D721Med (cell line): ENCODE data around the gene PLEKHA6.
A peak's percentile ranks its signal among the peaks of the same experiment; 100 is the strongest.

ENCODE experiments used
- DNase-seq: peaks from one replicate; pipeline ENCODE4 v3.0.0; 2011; ENCODE audit warnings: low spot score; ENCODE audit not compliant: insufficient read length
- FAIRE-seq: peaks from 2 replicates; lab custom pipeline; 2011; peaks lifted over from hg19 to GRCh38; lab: Jason Lieb, UNC
- TF ChIP-seq, protein P1 (sequence below): IDR thresholded peaks from 2 replicates; pipeline ENCODE4 v1.5.1; 2012; ENCODE audit warnings: mild to moderate bottlenecking, control low read depth; ENCODE audit not compliant: insufficient read depth; ENCODE audit errors: missing control alignments

Gene PLEKHA6

DNA sequence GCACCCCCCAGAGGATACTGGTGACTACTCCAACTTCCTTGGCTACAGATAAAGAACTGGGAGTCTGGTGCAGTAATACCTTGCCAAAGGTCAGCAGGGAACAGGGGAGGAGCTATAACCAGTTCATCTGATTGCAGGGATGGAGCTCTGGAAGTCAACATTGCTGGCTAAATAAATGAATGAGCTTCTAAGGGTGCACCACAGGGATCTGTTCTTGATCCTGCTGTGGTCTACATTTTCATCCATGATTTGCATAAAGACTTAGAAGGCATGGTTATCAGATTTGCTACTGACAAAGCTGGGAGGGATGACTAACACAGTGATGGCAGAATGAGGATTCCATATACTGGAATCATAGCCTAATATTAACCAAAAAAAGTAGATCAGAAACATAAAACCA, 18.3 kb downstream of the PLEKHA6 start:
- DNase-seq: no peak

DNA sequence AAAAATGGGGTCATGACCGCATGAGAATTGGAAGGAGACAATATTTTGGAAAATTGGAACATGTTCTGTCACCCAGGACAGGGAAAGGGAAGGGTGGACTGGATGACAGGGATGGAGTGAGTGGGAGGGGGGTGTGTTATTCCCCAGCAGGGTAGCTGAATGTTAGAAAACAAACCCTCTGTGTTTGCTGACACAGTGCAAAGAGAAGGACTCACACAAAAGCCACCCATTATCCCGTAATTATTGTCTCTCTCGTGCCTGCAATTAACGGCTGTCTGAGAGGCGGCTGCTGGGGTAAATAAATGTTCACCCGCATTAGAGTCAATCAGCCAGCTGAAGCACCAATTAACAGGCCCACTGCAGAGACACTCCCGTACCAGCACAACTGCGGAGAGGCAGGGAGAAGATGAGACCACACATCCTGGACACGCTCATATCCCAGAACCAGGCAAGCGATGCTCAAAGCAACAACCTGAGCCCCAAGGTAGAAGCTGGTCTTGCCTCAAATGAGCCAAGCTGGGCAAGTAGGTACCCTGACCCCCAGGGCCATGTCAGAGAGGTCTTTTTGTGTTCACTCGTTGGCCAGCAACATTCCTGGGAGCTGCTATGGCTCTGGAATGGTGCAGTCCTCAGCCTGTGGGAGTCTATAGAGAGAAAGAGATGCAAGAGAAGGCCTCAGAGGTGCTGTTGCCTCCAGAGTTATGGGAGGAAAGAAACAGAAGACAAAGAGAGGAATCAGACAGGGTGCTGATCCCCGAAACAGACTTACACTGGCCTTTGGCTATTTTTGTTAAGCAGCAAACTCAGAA, 19.4 kb downstream of the PLEKHA6 start:
- peak; percentile 89 for DNase-seq
- peak; percentile 55 for FAIRE-seq
- TF ChIP-seq, protein P1, sequence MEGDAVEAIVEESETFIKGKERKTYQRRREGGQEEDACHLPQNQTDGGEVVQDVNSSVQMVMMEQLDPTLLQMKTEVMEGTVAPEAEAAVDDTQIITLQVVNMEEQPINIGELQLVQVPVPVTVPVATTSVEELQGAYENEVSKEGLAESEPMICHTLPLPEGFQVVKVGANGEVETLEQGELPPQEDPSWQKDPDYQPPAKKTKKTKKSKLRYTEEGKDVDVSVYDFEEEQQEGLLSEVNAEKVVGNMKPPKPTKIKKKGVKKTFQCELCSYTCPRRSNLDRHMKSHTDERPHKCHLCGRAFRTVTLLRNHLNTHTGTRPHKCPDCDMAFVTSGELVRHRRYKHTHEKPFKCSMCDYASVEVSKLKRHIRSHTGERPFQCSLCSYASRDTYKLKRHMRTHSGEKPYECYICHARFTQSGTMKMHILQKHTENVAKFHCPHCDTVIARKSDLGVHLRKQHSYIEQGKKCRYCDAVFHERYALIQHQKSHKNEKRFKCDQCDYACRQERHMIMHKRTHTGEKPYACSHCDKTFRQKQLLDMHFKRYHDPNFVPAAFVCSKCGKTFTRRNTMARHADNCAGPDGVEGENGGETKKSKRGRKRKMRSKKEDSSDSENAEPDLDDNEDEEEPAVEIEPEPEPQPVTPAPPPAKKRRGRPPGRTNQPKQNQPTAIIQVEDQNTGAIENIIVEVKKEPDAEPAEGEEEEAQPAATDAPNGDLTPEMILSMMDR: no peak

More for the DNA sequence above, 18.3 kb downstream of the PLEKHA6 start:
- TF ChIP-seq, protein P1: no peak
- no peak for FAIRE-seq

DNA sequence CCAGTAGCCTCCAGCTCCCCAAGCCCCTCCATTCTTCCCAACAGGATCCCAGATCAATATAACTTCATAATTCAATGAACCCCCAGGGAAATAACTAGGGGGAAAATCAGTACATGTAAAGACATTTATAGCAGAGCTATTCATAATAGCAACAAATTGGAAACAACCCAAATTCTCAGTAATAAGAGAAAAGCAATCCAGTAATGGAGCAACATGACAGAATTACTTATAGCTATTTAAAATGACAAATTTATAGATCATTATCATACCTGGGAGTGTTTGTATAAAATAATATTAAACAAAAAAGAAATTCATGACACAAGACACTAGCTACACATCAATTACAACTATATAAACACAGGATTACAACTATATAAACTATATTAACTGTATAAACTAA, 20.2 kb downstream of the PLEKHA6 start:
- DNase-seq: no peak
- TF ChIP-seq, protein P1: no peak
- FAIRE-seq: no peak

DNA sequence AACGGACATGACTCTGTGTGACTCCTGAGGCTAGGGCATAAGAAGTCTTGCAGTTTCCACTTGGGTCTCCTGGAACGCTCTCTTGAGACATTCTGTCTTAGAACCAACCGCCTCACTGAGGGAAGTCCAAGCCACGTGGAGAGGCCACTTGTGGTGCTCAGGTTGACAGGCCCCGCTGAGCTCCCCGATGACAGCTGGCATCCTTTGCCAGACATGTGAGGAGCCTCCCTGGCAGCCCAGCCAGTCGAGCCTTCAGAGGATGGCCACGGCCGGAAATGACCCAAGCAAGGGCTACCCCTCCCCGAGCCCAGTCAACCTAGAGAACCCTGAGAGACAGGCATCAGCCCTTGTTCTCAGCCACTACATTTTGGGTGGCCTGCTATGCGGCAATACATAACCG, 20.7 kb downstream of the PLEKHA6 start:
- TF ChIP-seq, protein P1: no peak
- FAIRE-seq (no peak), DNase-seq (no peak)

- FAIRE-seq (no peak), DNase-seq (no peak)
- TF ChIP-seq, protein P1: no peak
Observed at GRCh38 chr1:204338360-204338759, 21.4 kb downstream of the PLEKHA6 start.

DNA sequence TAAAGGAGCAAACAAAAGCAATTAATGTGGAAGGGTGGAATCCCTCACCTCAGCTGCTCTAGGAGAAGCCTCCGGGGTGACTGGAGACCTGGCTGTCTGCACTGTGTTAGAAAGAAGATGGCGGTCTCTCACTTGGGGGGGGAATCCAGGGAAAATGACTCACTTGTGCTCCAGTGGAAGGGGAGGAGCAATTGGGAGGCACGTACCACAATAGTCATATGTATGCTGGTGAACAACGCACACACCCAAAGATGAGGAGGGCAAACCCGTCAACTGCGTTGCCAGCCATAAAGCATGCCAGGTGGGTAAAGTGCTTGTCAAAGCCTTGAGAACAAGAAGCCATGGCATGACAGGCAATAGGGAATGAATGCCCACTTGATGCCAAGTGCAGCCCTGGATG, 22.1 kb downstream of the PLEKHA6 start:
- TF ChIP-seq, protein P1: no peak
- DNase-seq (no peak), FAIRE-seq (no peak)

GRCh38 chr1:204337036-204337429, 22.7 kb downstream of the PLEKHA6 start:
- no peak for DNase-seq
- FAIRE-seq: no peak
- TF ChIP-seq, protein P1: no peak
